Natural killer cell treated with Interleukin-12 subunit alpha and Interleukin-12 subunit beta and Interleukin-15 and Interleukin-18, amount 100 ng/mL, for 72 hours (primary cell): ENCODE results near the gene SELPLG. TPM values are rescaled to one million over a fixed set of nuclear protein-coding genes. Genes with fewer than 3 reads are reported as not detected.
"Not testable (repeated sequence)": the region's sequence is repeated elsewhere in the genome, so short reads cannot be mapped to it uniquely, and the experiment has no call there.

Source experiments
- ATAC-seq, 2 donors: fragments of 150-1000 bp; cut with Tn5 transposase in 1 of 2; sonication (Bioruptor Pico), chemical (Tn5 transposase) in 1 of 2; 2 replicates each; pipeline ENCODE4 v1.10.0; 2021
- DNase-seq: peaks from one replicate; pipeline ENCODE4 v3.0.0; 2022; ENCODE audit warnings: low spot score
- H3K27ac Mint-ChIP-seq, 2 donors: 1 replicate in 1 of 2; 2 replicates in 1 of 2; pipeline ENCODE4 v1.8.0; 2022; ENCODE audit warnings: mixed read lengths in 2 of 2, mild to moderate bottlenecking in 1 of 2, moderate library complexity in 1 of 2
- H3K27me3 Mint-ChIP-seq, 2 donors: 1 replicate in 1 of 2; 2 replicates in 1 of 2; pipeline ENCODE4 v1.8.0; 2022; ENCODE audit warnings: mixed read lengths in 2 of 2
- H3K36me3 Mint-ChIP-seq: one replicate; pipeline ENCODE4 v1.8.0; 2022; ENCODE audit warnings: mixed read lengths
- H3K4me1 Mint-ChIP-seq, 2 donors: 1 replicate in 1 of 2; 2 replicates in 1 of 2; pipeline ENCODE4 v1.8.0; 2022; ENCODE audit warnings: low read depth in 2 of 2, mixed read lengths in 2 of 2, mild to moderate bottlenecking in 1 of 2
- H3K4me3 Mint-ChIP-seq: one replicate; pipeline ENCODE4 v1.8.0; 2022; ENCODE audit warnings: mixed read lengths
- H3K9me3 Mint-ChIP-seq: 2 replicates; pipeline ENCODE4 v1.8.0; 2022; ENCODE audit warnings: mixed read lengths
- total RNA-seq, 2 donors: library from RNA; stranded (reverse); gene quantifications; one replicate each; pipeline ENCODE4 v1.2.3, GENCODE V29; 2022

Gene SELPLG
- total RNA-seq, 2 donors from 2014 or later = 26.5 to 34.6 TPM

GRCh38 chr12:108584456-108585065 lies 49.1 kb downstream of the SELPLG start:
- DNase-seq (peak; percentile 22), ATAC-seq (no peak)
- H3K27me3 Mint-ChIP-seq = peaks cover 4 to 7% of the 10 kb centered on the region in 2 donors
- H3K4me3 Mint-ChIP-seq = no peak overlapping the region
- peaks cover under 1% of the 10 kb centered on the region in 2 donors for H3K4me1 Mint-ChIP-seq
- no peak overlapping the region for H3K27ac Mint-ChIP-seq
- H3K36me3 Mint-ChIP-seq = no peaks in the 10 kb centered on the region
- H3K9me3 Mint-ChIP-seq = no peaks in the 10 kb centered on the region

DNA sequence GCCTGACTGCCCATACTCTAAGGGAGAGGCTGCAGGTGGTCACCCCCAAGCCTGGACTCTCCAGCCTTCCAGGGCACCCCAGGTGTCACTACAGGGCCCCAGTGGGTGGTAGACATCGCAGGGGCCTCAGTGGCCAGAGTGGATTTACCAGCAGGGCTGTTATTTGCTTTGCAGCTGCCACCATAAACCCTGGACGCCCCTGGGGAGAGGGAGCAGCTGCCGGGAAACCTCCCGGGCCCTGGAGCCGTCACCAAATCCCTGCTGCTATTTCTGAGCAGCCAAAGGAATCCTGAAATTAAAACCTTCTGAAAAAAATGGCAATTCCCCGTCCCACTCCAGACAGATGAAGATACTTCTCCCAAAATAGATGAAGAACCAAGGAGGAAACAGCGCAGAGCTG lies 49.7 kb downstream of the SELPLG start:
- peaks cover 4 to 7% of the 10 kb centered on the region in 2 donors for H3K27me3 Mint-ChIP-seq
- DNase-seq (peak; percentile 39), ATAC-seq (no peak)
- H3K27ac Mint-ChIP-seq = no peak overlapping the region
- H3K36me3 Mint-ChIP-seq = peaks cover 4% of the 10 kb centered on the region
- peaks cover 6 to 7% of the 10 kb centered on the region in 2 donors for H3K4me1 Mint-ChIP-seq
- H3K4me3 Mint-ChIP-seq = no peak overlapping the region
- peaks cover 2% of the 10 kb centered on the region for H3K9me3 Mint-ChIP-seq

DNA sequence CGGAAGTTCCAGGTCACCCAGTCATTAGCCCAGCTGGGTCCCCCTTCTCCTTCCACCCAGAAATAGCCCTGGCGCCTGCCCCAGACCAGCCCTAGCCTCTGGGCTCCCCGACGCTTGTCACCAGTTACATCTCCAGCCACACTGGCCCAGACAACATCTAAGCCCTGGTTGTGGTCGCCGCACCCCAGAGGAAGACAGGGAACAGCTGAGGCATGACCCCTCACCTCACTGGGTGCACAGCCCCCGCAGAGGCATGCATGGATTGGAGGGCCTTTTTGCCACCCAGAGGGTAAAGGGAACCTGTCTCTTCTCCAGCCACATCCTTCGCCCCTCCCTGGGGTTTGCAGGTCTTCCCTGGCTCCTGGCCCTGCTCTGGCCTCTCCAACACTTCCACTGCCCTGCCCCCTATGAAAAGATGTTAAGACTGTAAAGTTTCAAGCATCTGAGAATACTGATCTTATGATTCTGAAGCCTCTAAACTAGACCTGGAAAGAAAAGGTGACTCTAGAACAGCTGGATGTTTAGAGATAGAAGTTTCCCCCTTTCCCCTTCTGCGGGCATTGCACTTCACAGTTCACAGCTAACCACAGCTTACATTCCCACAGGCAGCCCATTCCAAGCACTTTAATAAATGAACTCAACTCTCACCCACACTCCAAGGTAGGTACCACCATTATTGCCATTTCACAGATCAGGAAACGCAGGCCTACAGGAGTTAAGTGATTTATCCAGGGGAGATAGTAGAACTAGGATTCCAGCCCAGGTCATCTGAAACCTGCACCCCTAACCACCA lies 50.5 kb downstream of the SELPLG start:
- Mint-ChIP-seq H3K9me3 (peaks cover 10% of the 10 kb centered on the region), H3K27ac (no peak overlapping the region), H3K4me1 (peaks cover 14 to 15% of the 10 kb centered on the region in 2 donors), H3K27me3 (peaks cover 4 to 7% of the 10 kb centered on the region in 2 donors), H3K4me3 (no peak overlapping the region), H3K36me3 (peaks cover 12% of the 10 kb centered on the region)
- ATAC-seq (no peak), DNase-seq (peak; percentile 28)

- Mint-ChIP-seq H3K27me3 (peaks cover 4 to 7% of the 10 kb centered on the region in 2 donors), H3K9me3 (peaks cover 11% of the 10 kb centered on the region)
- peak; percentile 12 for DNase-seq
Measured at GRCh38 chr12:108582509-108582908, 51.2 kb downstream of the SELPLG start.

GRCh38 chr12:108581311-108582227 lies 52.1 kb downstream of the SELPLG start:
- Mint-ChIP-seq H3K36me3 (peaks cover 12% of the 10 kb centered on the region), H3K4me1 (peaks cover 17% of the 10 kb centered on the region in 2 donors), H3K4me3 (no peak overlapping the region), H3K27me3 (peaks cover 7% of the 10 kb centered on the region in 2 donors), H3K9me3 (peaks cover 11% of the 10 kb centered on the region), H3K27ac (no peak overlapping the region)
- no peak for ATAC-seq
- DNase-seq = no peak

More at GRCh38 chr12:108582509-108582908, 51.2 kb downstream of the SELPLG start:
- Mint-ChIP-seq H3K36me3 (peaks cover 12% of the 10 kb centered on the region), H3K4me3 (no peak overlapping the region), H3K27ac (no peak overlapping the region), H3K4me1 (peaks cover 14 to 17% of the 10 kb centered on the region in 2 donors)
- ATAC-seq = no peak

DNA sequence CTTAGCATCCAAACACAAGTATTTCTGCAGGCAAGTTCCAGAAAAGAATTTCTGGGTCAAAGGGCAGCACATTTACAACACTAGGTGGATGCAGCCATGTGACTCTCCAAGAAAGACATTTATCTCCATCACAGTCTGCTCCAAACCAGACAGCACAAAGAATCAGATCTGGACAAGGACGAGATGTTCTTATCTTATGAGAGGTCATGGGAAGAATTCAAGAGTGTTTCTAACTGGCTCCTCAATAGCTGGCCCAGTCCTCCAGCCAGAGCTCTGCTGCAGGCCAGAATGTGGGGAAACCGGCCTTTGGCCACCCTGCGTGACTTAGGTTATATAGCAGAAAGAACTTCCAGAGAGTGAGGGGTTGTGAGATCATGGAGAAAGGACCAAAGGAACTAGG lies 53.2 kb downstream of the SELPLG start:
- Mint-ChIP-seq H3K36me3 (peaks cover 12% of the 10 kb centered on the region), H3K4me3 (no peak overlapping the region), H3K27ac (peak overlapping the region in 1 of 2 donors; percentile 69), H3K27me3 (peaks cover 7 to 9% of the 10 kb centered on the region in 2 donors), H3K9me3 (peaks cover 11% of the 10 kb centered on the region), H3K4me1 (peaks cover 17% of the 10 kb centered on the region in 2 donors)
- ATAC-seq (no peak), DNase-seq (no peak)

DNA sequence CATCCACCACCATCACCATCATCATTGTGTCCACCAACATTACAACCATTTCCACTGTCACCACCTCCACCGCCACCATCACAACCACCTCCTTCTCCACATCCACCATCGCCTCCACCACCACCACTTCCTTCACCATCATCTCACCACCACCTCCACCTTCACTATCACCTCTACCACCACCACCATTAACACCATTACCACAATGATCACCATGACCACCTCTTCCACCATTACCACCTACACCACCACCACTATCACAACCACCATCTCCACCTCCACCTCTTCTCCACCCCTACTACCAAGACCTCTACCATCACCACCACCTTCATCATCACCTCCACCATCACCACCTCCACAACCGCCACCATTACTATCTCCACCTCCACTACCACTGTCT lies 54.9 kb downstream of the SELPLG start:
- Mint-ChIP-seq H3K4me3 (peak overlapping the region; percentile 15), H3K9me3 (peaks cover 11% of the 10 kb centered on the region), H3K36me3 (peaks cover 12% of the 10 kb centered on the region), H3K27me3 (peaks cover 8% of the 10 kb centered on the region in 2 donors), H3K27ac (peak overlapping the region; percentile 55 to 71), H3K4me1 (peaks cover 23 to 27% of the 10 kb centered on the region in 2 donors)
- peak; percentile 22 for DNase-seq
- ATAC-seq = peak in 1 of 2 donors; percentile 37

- ATAC-seq = no peak
- peaks cover 11% of the 10 kb centered on the region for H3K9me3 Mint-ChIP-seq
- peak overlapping the region in 1 of 2 donors; percentile 71 for H3K27ac Mint-ChIP-seq
- H3K27me3 Mint-ChIP-seq = peaks cover 8% of the 10 kb centered on the region in 2 donors
- DNase-seq = peak; percentile 25
- H3K36me3 Mint-ChIP-seq = peaks cover 12% of the 10 kb centered on the region
- no peak overlapping the region for H3K4me3 Mint-ChIP-seq
- peaks cover 27 to 30% of the 10 kb centered on the region in 2 donors for H3K4me1 Mint-ChIP-seq
Measured at GRCh38 chr12:108578264-108578663, 55.4 kb downstream of the SELPLG start.

GRCh38 chr12:108577458-108577857 lies 56.2 kb downstream of the SELPLG start:
- peaks cover 11% of the 10 kb centered on the region for H3K9me3 Mint-ChIP-seq

DNA sequence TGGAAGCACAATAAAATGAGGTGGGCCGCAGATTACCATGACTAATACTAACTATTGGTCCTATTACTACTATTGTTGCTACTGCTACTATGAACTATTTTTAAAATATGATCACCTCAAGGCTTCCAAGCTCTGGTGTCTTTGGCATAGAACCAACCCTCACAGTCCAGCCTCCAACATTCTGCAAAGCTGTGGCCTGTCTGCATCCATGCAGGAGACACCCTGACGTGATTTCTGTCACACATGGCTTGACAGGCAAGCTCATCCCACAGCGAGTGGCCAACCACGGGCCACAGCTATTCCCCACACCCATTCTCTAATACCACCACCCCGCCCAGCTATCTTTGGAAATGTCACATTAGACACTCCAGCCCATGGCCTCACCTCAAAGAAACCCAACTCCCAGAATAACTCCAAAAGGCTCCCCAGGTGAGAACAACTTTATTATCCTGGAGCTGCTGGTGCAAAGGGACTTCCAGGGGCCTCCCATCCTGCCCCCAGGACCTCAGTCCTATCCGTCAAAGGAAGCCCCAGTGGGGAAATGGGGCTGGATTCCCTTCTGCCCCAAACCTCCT lies 56.9 kb downstream of the SELPLG start:
- H3K4me3 Mint-ChIP-seq = no peak overlapping the region
- H3K9me3 Mint-ChIP-seq = peaks cover 11% of the 10 kb centered on the region
- H3K4me1 Mint-ChIP-seq = peaks cover 40 to 42% of the 10 kb centered on the region in 2 donors
- peaks cover 8% of the 10 kb centered on the region in 2 donors for H3K27me3 Mint-ChIP-seq
- no peak for ATAC-seq
- no peak for DNase-seq
- peaks cover 12% of the 10 kb centered on the region for H3K36me3 Mint-ChIP-seq
- no peak overlapping the region for H3K27ac Mint-ChIP-seq

More at GRCh38 chr12:108577458-108577857, 56.2 kb downstream of the SELPLG start:
- H3K27ac Mint-ChIP-seq = no peak overlapping the region
- H3K27me3 Mint-ChIP-seq = peaks cover 8% of the 10 kb centered on the region in 2 donors
- H3K4me1 Mint-ChIP-seq = peaks cover 35% of the 10 kb centered on the region in 2 donors
- peaks cover 12% of the 10 kb centered on the region for H3K36me3 Mint-ChIP-seq
- H3K4me3 Mint-ChIP-seq = no peak overlapping the region
- ATAC-seq (no peak), DNase-seq (no peak)

DNA sequence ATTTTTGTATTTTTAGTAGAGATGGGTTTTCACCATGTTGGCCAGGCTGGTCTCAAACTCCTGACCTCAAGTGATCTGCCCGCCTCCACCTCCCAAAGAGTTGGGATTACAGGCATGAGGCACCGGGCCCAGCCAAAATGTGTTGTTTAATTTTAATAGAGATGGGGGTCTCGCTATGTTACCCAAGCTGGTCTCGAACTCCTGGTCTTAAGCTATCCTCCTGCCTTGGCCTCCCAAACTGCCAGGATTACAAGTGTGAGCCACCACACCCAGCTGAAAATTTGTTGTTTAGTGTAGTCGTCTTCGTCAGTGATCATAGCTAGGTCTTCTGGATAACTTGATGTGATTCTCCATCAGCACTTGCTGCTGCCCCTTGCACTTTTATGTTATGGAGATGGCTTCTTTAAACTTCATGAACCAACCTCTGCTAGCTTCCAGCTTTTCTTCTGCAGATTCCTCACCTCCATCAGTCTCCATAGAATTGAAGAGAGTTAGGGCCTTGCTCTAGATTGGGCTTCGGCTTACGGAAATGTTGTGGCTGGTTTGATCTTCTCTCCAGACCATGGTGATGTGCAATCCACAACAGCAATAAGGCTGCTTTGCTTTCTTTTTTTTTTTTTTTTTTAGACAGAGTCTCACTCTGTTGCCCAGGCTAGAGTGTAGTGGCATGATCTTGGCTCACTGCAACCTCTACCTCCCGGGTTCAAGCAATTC lies 58.3 kb downstream of the SELPLG start:
- Mint-ChIP-seq H3K9me3 (peaks cover 11% of the 10 kb centered on the region), H3K4me1 (peaks cover 42 to 49% of the 10 kb centered on the region in 2 donors), H3K4me3 (no peak overlapping the region), H3K27ac (no peak overlapping the region), H3K36me3 (peaks cover 12% of the 10 kb centered on the region), H3K27me3 (peaks cover 8% of the 10 kb centered on the region in 2 donors)
- no peak for DNase-seq
- no peak for ATAC-seq

DNA sequence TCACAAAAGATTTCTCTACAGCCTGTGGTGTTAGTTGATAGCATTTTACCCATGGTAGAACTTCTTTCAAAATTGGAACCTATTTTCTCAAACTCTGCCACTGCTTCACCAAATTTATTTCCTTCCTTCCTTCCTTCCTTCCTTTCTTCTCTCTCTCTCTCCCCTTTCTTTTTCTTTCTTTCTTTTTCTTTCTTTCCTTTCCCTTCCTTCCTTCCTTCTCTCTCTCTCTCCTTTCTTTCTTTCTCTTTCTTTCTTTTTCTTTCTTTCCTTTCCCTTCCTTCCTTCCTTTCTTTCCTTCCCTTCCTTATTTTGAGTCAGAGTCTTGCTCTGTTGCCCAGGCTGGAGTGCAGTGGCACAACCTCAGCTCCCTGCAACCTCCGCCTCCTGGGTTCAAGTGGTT lies 59.4 kb downstream of the SELPLG start:
- peaks cover 11% of the 10 kb centered on the region for H3K9me3 Mint-ChIP-seq
- H3K36me3 Mint-ChIP-seq = peaks cover 13% of the 10 kb centered on the region
- peak overlapping the region in 1 of 2 donors; percentile 9 for H3K27ac Mint-ChIP-seq

More for the DNA sequence above, 59.4 kb downstream of the SELPLG start:
- DNase-seq, H3K27me3 Mint-ChIP-seq, ATAC-seq: not testable (repeated sequence)
- Mint-ChIP-seq H3K4me3 (peak overlapping the region; percentile 11), H3K4me1 (peaks cover 39 to 48% of the 10 kb centered on the region in 2 donors)
